GM18867 (cell line): ENCODE measurements around the gene LHFPL5.

Experiments
- ATAC-seq: cut with Tn5 transposase; IDR thresholded peaks from one replicate; pipeline ENCODE4 v1.9.1; 2021; ENCODE audit warnings: mild to moderate bottlenecking, moderate library complexity; ENCODE audit not compliant: unreplicated experiment

Gene LHFPL5

DNA sequence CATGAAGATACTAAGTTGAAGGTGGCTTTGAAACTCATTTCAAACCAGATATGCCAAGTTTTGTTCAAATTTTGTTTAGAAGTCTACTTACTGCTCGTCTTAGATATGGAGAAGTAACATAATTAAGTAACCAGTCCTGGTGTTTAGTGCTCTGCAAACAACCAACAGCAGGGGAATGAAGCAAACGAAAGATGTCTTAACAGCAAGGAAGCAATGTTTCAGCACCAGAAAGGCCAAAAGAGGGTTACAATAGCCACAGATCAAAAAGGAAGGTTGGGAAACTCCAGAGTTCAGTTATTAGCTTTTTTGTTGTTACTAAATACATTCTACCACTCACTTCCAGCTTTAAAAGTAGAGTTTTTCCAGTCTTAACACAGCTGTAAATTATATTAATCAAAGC, 45.1 kb downstream of the LHFPL5 start:
- no peak for ATAC-seq

DNA sequence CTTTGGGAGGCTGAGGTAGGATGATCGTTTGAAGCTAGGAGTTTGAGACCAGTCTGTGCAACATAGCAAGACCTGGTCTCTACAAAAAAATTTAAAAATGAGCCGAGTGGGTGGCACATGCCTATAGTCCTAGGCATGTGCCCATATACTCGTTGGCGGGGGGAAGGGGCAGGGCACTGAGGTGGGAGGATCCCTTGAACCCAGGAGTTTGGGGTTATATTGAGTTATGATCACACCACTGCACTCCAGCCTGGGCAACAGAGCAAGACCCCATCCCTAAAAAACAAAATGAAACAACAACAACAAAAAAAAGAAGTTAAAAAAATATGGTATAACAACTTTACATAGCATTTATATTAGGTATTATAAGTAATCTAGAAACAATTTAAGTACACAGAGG, 47.8 kb downstream of the LHFPL5 start:
- no peak for ATAC-seq

DNA sequence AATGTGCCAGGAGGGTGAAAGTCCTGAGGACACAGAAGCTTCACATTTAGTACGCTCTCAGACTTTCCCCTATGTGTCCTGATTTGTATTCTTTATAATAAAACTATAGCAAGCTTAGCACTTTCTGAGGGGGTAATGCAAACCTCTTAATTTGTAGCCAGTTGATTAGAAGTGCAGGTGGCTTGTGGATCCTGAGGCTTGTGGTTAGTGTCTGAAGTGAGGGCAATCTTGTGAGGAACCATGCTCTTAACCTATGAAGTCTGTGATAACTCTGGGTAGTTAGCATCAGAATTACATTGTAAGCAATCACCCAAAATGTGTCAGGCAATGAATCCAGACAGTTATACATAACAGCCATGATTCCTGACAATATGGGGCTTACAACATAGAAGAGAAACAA, 51.1 kb downstream of the LHFPL5 start:
- ATAC-seq = no peak

DNA sequence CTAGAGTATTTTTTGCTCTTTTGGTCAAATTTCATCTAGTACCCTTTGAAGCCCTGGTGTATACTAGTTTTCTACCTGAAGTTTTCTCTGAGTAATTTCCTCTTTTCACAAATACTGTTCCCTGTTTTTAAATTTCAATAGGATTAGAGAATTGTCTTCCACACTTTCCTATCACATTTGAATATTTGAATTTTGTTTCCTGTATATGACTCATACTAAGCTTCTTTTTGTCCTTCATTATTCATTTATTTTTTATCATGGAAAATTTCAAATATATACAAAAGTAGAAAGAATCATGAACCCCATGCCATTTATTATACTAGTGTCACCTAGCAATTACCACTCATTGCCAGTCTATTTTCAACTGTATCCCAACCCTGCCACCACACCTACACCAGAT, 52.7 kb downstream of the LHFPL5 start:
- no peak for ATAC-seq

DNA sequence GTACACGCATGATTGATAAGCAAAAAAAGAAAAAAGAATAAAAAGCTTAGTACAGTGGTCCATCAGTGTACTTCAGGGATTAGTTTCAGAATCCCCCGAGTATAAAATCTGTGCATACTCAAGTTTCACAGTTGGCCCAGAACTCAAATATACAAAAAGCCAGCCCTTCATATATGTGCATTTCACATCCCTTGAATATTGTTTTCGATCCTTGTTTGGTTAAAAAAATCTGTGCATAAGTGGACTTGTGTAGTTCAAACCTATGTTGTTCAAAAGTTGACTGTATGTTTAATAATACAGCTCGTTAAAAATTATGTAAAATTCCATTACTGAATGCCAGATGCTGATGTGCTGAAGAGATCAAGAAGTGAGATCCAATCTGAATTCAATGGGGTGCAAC, 54.2 kb downstream of the LHFPL5 start:
- no peak for ATAC-seq
